IMR-90 (cell line): Measurements from ENCODE around the gene CATSPER3. TPM values are rescaled to one million over a fixed set of nuclear protein-coding genes. Genes with fewer than 3 reads are reported as not detected.

Experiments used
- ATAC-seq: fragments of 200-7000 bp; cut with Tn5 transposase; 2 replicates; pipeline ENCODE4 v1.9.1; 2020; ENCODE audit warnings: low read depth, mild to moderate bottlenecking, moderate library complexity
- BruUV-seq: library from RNA; stranded (reverse); fragments of 400-500 nt; replicated peaks from 2 replicates; lab custom pipeline; 2021; lab: Mats Ljungman, UMichigan
- CTCF ChIA-PET: fragments of 300-600 bp; formaldehyde crosslinking; extraction: SDS; loops from one replicate; lab custom pipeline; 2021; ENCODE audit warnings: antibody characterized with exemption; lab: Yijun Ruan, JAX
- POLR2A ChIA-PET: fragments of 300-600 bp; sonication (Branson Sonifier 250); formaldehyde crosslinking; loops from one replicate; lab custom pipeline; 2022; ENCODE audit warnings: antibody characterized with exemption; ENCODE audit not compliant: unreplicated experiment; lab: Charles Lee
- DNase-seq: peaks from one replicate; pipeline ENCODE4 v3.0.0; 2013
- H2AFZ ChIP-seq: replicated peaks from 2 replicates; pipeline ENCODE3; 2013; ENCODE audit warnings: low read length, mild to moderate bottlenecking; ENCODE audit not compliant: poor library complexity
- H2AK5ac ChIP-seq: 2 replicates; pipeline ENCODE4 v1.6.1; 2013; ENCODE audit warnings: low read depth, low read length, inconsistent platforms
- H2AK9ac ChIP-seq: replicated peaks from 2 replicates; pipeline ENCODE3; 2013; ENCODE audit warnings: mild to moderate bottlenecking, low read depth, low read length, moderate library complexity; ENCODE audit not compliant: poor library complexity
- H2BK120ac ChIP-seq: 2 replicates; pipeline ENCODE4 v1.6.1; 2013; ENCODE audit warnings: low read depth, low read length, inconsistent platforms
- H2BK15ac ChIP-seq: 3 replicates; pipeline ENCODE4 v1.6.1; 2013; ENCODE audit warnings: low read depth, low read length, inconsistent platforms
- H2BK20ac ChIP-seq: 2 replicates; pipeline ENCODE4 v1.6.1; 2013; ENCODE audit warnings: low read depth, mild to moderate bottlenecking, inconsistent platforms, low read length, moderate library complexity
- H2BK5ac ChIP-seq: 2 replicates; pipeline ENCODE4 v1.6.1; 2013; ENCODE audit warnings: mild to moderate bottlenecking, low read depth, low read length, inconsistent platforms; ENCODE audit not compliant: poor library complexity, severe bottlenecking
- H3K14ac ChIP-seq: replicated peaks from 2 replicates; pipeline ENCODE4 v1.6.1; 2013; ENCODE audit warnings: low read depth, low read length, inconsistent platforms
- H3K18ac ChIP-seq: 2 replicates; pipeline ENCODE4 v1.6.1; 2013; ENCODE audit warnings: low read depth, low read length, control low read depth
- H3K23ac ChIP-seq: 2 replicates; pipeline ENCODE4 v1.6.1; 2013; ENCODE audit warnings: low read depth, low read length, inconsistent platforms
- H3K27ac ChIP-seq: 2 replicates; pipeline ENCODE4 v1.5.1; 2013; ENCODE audit warnings: mild to moderate bottlenecking, control low read depth, low read length; ENCODE audit not compliant: insufficient read depth
- H3K27me3 ChIP-seq: 2 replicates; pipeline ENCODE4 v1.6.1; 2013; ENCODE audit warnings: low read length; ENCODE audit not compliant: control insufficient read depth, insufficient read depth
- H3K36me3 ChIP-seq: 2 replicates; pipeline ENCODE4 v1.6.1; 2013; ENCODE audit warnings: low read length, mixed read lengths; ENCODE audit not compliant: control insufficient read depth, insufficient read depth
- H3K4ac ChIP-seq: 2 replicates; pipeline ENCODE4 v1.6.1; 2013; ENCODE audit warnings: low read depth, low read length, inconsistent platforms
- H3K4me1 ChIP-seq: 2 replicates; pipeline ENCODE4 v1.6.1; 2013; ENCODE audit warnings: low read length, mixed read lengths; ENCODE audit not compliant: control insufficient read depth, insufficient read depth
- H3K4me2 ChIP-seq: 2 replicates; pipeline ENCODE4 v1.6.1; 2013; ENCODE audit warnings: low read depth, mild to moderate bottlenecking, control low read depth, low read length, moderate library complexity
- H3K4me3 ChIP-seq: 2 replicates; pipeline ENCODE4 v1.5.1; 2013; ENCODE audit warnings: low read depth, mild to moderate bottlenecking, control low read depth, low read length, moderate library complexity; ENCODE audit not compliant: insufficient read depth
- H3K56ac ChIP-seq: 2 replicates; pipeline ENCODE4 v1.6.1; 2013; ENCODE audit warnings: low read length, inconsistent platforms; ENCODE audit not compliant: insufficient read depth; ENCODE audit errors: extremely low read depth
- H3K79me1 ChIP-seq, 2 experiments: 2 replicates each; pipeline ENCODE4 v1.6.1; 2013; ENCODE audit warnings: low read length in 2 of 2, inconsistent platforms in 1 of 2, low read depth in 1 of 2
- H3K9ac ChIP-seq: 2 replicates; pipeline ENCODE4 v1.6.1; 2013; ENCODE audit warnings: low read depth, low read length, control low read depth
- H3K9me1 ChIP-seq: 2 replicates; pipeline ENCODE4 v1.6.1; 2013; ENCODE audit warnings: low read length, inconsistent platforms; ENCODE audit not compliant: insufficient read depth
- H3K9me3 ChIP-seq: 2 replicates; pipeline ENCODE4 v1.6.1; 2013; ENCODE audit warnings: low read length; ENCODE audit not compliant: control insufficient read depth, insufficient read depth
- H4K20me1 ChIP-seq: 2 replicates; pipeline ENCODE4 v1.6.1; 2013; ENCODE audit warnings: low read length, inconsistent platforms; ENCODE audit not compliant: insufficient read depth
- H4K5ac ChIP-seq: 2 replicates; pipeline ENCODE4 v1.6.1; 2013; ENCODE audit warnings: mild to moderate bottlenecking, low read depth, low read length, control low read depth
- H4K8ac ChIP-seq, 2 experiments: 2 replicates each; pipeline ENCODE4 v1.6.1; 2013; ENCODE audit warnings: low read depth in 2 of 2, low read length in 2 of 2, control low read depth in 1 of 2, inconsistent platforms in 1 of 2
- H4K91ac ChIP-seq: 2 replicates; pipeline ENCODE4 v1.6.1; 2013; ENCODE audit warnings: low read depth, low read length, inconsistent platforms; ENCODE audit not compliant: insufficient read depth
- CHD1 ChIP-seq: IDR thresholded peaks from 2 replicates; pipeline ENCODE4 v1.6.1; 2012; ENCODE audit warnings: low read depth, low read length, improper control_type of control experiment
- FOS ChIP-seq: fragments of 150-350 bp; IDR thresholded peaks from 2 replicates; pipeline ENCODE4 v1.6.1; 2016; ENCODE audit warnings: low read depth, low read length
- MAZ ChIP-seq: IDR thresholded peaks from 2 replicates; pipeline ENCODE4 v1.6.1; 2012; ENCODE audit warnings: low read depth, mild to moderate bottlenecking, low read length, improper control_type of control experiment, moderate library complexity, borderline replicate concordance
- MXI1 ChIP-seq: IDR thresholded peaks from 2 replicates; pipeline ENCODE4 v1.6.1; 2012; ENCODE audit warnings: low read depth, mild to moderate bottlenecking, low read length, moderate library complexity, borderline replicate concordance
- NFE2L2 ChIP-seq: fragments of 150-350 bp; IDR thresholded peaks from 2 replicates; pipeline ENCODE4 v1.6.1; 2016; ENCODE audit warnings: low read depth, mild to moderate bottlenecking, low read length
- POLR2A ChIP-seq: IDR thresholded peaks from 2 replicates; pipeline ENCODE4 v1.6.1; 2012; ENCODE audit warnings: mild to moderate bottlenecking, low read depth, low read length
- RAD21 ChIP-seq: IDR thresholded peaks from 2 replicates; pipeline ENCODE4 v1.6.1; 2012; ENCODE audit warnings: low read length, improper control_type of control experiment
- RCOR1 ChIP-seq: IDR thresholded peaks from 2 replicates; pipeline ENCODE4 v1.6.1; 2012; ENCODE audit warnings: mild to moderate bottlenecking, low read length, improper control_type of control experiment; ENCODE audit not compliant: insufficient replicate concordance
- RFX5 ChIP-seq: IDR thresholded peaks from 2 replicates; pipeline ENCODE4 v1.8.0; 2012; ENCODE audit warnings: low read depth, mild to moderate bottlenecking, low read length, moderate library complexity
- SMC3 ChIP-seq: fragments of 150-350 bp; IDR thresholded peaks from 2 replicates; pipeline ENCODE4 v1.6.1; 2016; ENCODE audit warnings: low read depth, mild to moderate bottlenecking, antibody characterized with exemption, low read length, moderate library complexity
- WGBS, 2 experiments: methylation state at CpG; one replicate each; pipeline versions ENCODE4 v1.1.5 to v1.1.7; 2013; ENCODE audit warnings: missing lambda C conversion rate in 2 of 2; ENCODE audit not compliant: insufficient read length in 1 of 2; ENCODE audit errors: extremely low coverage in 2 of 2; 5-methylcytosine and 5-hydroxymethylcytosine counted together
- dilution Hi-C: fragments of 300-500 bp; cut with HindIII; formaldehyde crosslinking; loops from one replicate; pipeline ENCODE4 v1.14.3; 2018; ENCODE audit warnings: low sequenced_read_pairs; ENCODE audit not compliant: unreplicated experiment
- in situ Hi-C: fragments of 300-500 bp; cut with MboI; formaldehyde crosslinking; loops from 3 replicates; pipeline ENCODE4 v1.14.3; 2019; ENCODE audit warnings: low sequenced_read_pairs, inconsistent platforms, mixed read lengths
- intact Hi-C: fragments of 100-400 bp; cut with micrococcal nuclease; formaldehyde crosslinking; loops from 2 replicates; pipeline ENCODE4 v1.10.0; 2022
- polyA plus RNA-seq, 3 experiments: library from polyadenylated mRNA; depleted of rRNA; stranded (reverse); fragments of >200 nt; gene quantifications; 2 replicates each; pipeline ENCODE4 v1.2.3, GENCODE V29; 2012; ENCODE audit warnings: low replicate concordance in 1 of 3
- total RNA-seq: library from RNA; depleted of rRNA; stranded (reverse); fragments of >200 nt; gene quantifications from 2 replicates; pipeline ENCODE4 v1.2.3, GENCODE V29; 2012
- TF ChIP-seq, protein P1 (sequence below): fragments of 150-350 bp; IDR thresholded peaks from 2 replicates; pipeline ENCODE4 v1.6.1; 2017; ENCODE audit warnings: mild to moderate bottlenecking, antibody characterized with exemption, low read length, low read depth
- TF ChIP-seq, protein P2 (sequence below): fragments of 150-350 bp; IDR thresholded peaks from 2 replicates; pipeline ENCODE4 v1.6.1; 2016; ENCODE audit warnings: low read depth, mild to moderate bottlenecking, low read length, moderate library complexity, borderline replicate concordance
- TF ChIP-seq, protein P3 (sequence below): conservative IDR thresholded peaks from 2 replicates; pipeline ENCODE4 v1.5.1; 2012; ENCODE audit warnings: mild to moderate bottlenecking, low read depth, low read length, improper control_type of control experiment

The CATSPER3 gene
- total and polyA plus RNA-seq, 2 of the 4 experiments (the other 2 are of a cell fraction) = under 0.01 to 0.12 TPM

DNA sequence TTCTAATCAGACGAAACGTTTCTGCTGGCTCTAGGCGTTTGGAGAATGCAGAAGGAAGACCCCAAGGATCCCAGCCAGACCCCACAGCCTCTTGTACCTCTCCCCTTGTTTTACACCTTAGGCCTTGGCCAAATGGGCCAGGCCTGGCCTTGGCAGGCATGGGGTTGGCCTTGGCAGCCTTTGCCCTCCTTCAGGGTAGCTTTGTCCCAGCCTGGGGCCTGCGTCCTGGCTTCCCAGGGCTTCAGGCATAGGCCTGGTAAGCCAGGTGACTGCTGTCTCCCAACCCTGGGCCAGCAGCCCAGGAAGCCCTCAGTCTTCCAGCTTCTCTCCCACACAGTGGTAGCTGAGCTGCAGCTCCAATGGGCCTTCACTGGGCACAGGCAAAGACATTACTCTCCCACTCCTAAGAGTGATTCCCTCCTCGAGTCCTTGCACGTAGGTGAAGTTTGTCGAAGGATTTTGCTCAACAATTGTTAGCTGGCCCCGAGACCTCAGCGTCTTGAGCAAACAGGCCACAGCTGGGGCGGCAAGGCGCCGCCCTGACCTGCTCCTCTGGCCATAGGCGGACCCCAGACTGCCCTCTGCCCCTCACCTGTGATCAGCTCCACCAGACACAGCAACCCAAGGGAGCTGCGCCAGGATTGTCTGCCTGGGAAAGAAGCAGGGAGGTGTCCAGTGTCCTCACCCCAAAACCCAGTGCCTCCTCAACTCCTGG lies 67.4 kb downstream of the CATSPER3 start:
- H2BK5ac ChIP-seq = peak overlapping the region; percentile 65
- peaks cover 19% of the 10 kb centered on the region; the same call in 1 of the 2 replicates for H3K4me1 ChIP-seq
- in situ Hi-C loops (no loop called here), dilution Hi-C loops (no loop called here), intact Hi-C loops (loop anchor here (1.0 to 5.0 kb wide), 3 partner anchors 172 to 297 kb away; no protein-coding TSS in a partner anchor)
- H3K4me2 ChIP-seq = peak overlapping the region; percentile 20; the same call in 1 of the 2 replicates
- H4K20me1 ChIP-seq = peaks cover 21% of the 10 kb centered on the region
- ChIA-PET POLR2A (interaction anchor here (0.7 kb wide), 1 partner anchor 402 kb away, joined by 4 read pairs; no protein-coding TSS in a partner anchor), CTCF (interaction anchor here (0.6 kb wide), 1 partner anchor 186 kb away, joined by 3 read pairs; no protein-coding TSS in a partner anchor)
- no peak overlapping the region; the same call in 2 of the 3 replicates for H2BK15ac ChIP-seq
- DNase-seq (no peak), ATAC-seq (no peak)
- H2BK120ac ChIP-seq = peak overlapping the region; percentile 91; the same call in 1 of the 2 replicates
- H2AFZ ChIP-seq = peak overlapping the region; percentile 93
- peak overlapping the region; percentile 41 for H3K23ac ChIP-seq
- H4K5ac ChIP-seq = peak overlapping the region; percentile 91; the same call in 1 of the 2 replicates
- H2BK20ac ChIP-seq = peak overlapping the region; percentile 59; the same call in 1 of the 2 replicates
- peak overlapping the region; percentile 51; the same call in 1 of the 2 replicates for H3K18ac ChIP-seq
- H3K79me1 ChIP-seq = peaks cover 3 to 21% of the 10 kb centered on the region in 2 experiments; a peak in 2 of 4 replicates
- H3K4ac ChIP-seq = peak overlapping the region; percentile 85
- H3K9me1 ChIP-seq = 0 out of 2 replicates have a peak, but pooled peaks cover 6% of the 10 kb centered on the region
- BruUV-seq = no TSS peak
- H3K4me3 ChIP-seq = peak overlapping the region; percentile 47; the same call in 1 of the 2 replicates
- peaks cover 17% of the 10 kb centered on the region for H3K36me3 ChIP-seq
- peak overlapping the region; percentile 95 for H2AK9ac ChIP-seq
- peaks cover 11% of the 10 kb centered on the region; the same call in 1 of the 2 replicates for H3K9me3 ChIP-seq
- WGBS, 2 experiments = 100% methylated on average over 1 of the region's 14 CpGs; no CpG with 5 or more reads in 1 of the 2 experiments
- peak overlapping the region; percentile 92 for H3K27ac ChIP-seq
- H3K27me3 ChIP-seq = peaks cover 32% of the 10 kb centered on the region
- peak overlapping the region; percentile 81 for H2AK5ac ChIP-seq
- peak overlapping the region; percentile 55 to 87; a peak in 2 of 4 replicates for H4K8ac ChIP-seq
- peak overlapping the region; percentile 69 for H3K14ac ChIP-seq
- H4K91ac ChIP-seq = peak overlapping the region; percentile 66
- H3K56ac ChIP-seq = 0 out of 2 replicates have a peak overlapping the region, but pooled peaks have one; percentile 24
- peak overlapping the region; percentile 64 for H3K9ac ChIP-seq
- TF ChIP-seq FOS (no peak), NFE2L2 (no peak), RAD21 (no peak), MAZ (no peak), MXI1 (no peak), RCOR1 (no peak), POLR2A (no peak), RFX5 (no peak), SMC3 (no peak), CHD1 (no peak)
- TF ChIP-seq, protein P1, sequence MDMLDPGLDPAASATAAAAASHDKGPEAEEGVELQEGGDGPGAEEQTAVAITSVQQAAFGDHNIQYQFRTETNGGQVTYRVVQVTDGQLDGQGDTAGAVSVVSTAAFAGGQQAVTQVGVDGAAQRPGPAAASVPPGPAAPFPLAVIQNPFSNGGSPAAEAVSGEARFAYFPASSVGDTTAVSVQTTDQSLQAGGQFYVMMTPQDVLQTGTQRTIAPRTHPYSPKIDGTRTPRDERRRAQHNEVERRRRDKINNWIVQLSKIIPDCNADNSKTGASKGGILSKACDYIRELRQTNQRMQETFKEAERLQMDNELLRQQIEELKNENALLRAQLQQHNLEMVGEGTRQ = no peak
- TF ChIP-seq, protein P2, sequence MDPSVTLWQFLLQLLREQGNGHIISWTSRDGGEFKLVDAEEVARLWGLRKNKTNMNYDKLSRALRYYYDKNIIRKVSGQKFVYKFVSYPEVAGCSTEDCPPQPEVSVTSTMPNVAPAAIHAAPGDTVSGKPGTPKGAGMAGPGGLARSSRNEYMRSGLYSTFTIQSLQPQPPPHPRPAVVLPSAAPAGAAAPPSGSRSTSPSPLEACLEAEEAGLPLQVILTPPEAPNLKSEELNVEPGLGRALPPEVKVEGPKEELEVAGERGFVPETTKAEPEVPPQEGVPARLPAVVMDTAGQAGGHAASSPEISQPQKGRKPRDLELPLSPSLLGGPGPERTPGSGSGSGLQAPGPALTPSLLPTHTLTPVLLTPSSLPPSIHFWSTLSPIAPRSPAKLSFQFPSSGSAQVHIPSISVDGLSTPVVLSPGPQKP = no peak
- TF ChIP-seq, protein P3, sequence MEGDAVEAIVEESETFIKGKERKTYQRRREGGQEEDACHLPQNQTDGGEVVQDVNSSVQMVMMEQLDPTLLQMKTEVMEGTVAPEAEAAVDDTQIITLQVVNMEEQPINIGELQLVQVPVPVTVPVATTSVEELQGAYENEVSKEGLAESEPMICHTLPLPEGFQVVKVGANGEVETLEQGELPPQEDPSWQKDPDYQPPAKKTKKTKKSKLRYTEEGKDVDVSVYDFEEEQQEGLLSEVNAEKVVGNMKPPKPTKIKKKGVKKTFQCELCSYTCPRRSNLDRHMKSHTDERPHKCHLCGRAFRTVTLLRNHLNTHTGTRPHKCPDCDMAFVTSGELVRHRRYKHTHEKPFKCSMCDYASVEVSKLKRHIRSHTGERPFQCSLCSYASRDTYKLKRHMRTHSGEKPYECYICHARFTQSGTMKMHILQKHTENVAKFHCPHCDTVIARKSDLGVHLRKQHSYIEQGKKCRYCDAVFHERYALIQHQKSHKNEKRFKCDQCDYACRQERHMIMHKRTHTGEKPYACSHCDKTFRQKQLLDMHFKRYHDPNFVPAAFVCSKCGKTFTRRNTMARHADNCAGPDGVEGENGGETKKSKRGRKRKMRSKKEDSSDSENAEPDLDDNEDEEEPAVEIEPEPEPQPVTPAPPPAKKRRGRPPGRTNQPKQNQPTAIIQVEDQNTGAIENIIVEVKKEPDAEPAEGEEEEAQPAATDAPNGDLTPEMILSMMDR = no peak
